Measurements from ENCODE around the gene TP53RK.

DNA sequence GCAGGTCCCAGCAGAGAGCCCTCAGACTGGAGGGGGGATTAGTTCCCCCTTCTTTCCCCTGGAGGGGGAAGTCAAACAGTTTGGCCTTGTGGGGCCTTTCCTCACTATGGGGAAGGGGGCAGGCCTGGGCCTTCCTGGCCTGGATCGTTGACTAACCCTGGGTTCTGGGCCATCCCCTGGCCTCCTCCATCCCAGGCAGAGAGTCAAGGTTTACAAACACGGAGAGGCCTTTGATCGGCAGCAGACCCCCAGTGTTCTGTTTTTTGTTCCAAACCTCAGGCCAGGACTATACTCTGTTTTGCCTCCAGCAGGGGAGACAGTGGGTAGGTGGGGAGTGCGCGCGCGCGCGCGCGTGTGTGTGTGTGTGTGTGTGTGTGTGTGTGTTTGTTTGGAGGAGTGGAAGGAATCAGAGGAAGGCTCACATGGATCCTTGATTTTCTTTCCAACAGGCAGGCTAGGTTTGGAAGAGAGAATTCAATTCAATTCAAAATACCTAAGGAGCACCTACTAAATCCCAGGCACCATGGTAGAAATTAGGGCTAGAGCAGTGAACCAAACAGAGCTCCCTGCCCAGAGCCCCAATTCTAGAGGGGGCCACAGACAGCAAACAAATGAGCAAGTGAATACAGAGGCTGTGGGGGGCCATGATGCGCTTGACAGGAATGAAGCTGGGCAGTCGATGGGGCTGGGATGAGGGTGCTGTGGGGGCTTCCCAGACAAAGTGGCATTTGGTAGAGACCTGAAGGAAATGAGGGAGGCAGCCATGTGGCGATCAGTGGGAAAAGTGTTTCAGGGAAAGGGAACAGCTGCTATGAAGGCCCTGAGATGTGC lies 14.8 kb downstream of the TP53RK start:
- TF ChIP-seq, protein P1, sequence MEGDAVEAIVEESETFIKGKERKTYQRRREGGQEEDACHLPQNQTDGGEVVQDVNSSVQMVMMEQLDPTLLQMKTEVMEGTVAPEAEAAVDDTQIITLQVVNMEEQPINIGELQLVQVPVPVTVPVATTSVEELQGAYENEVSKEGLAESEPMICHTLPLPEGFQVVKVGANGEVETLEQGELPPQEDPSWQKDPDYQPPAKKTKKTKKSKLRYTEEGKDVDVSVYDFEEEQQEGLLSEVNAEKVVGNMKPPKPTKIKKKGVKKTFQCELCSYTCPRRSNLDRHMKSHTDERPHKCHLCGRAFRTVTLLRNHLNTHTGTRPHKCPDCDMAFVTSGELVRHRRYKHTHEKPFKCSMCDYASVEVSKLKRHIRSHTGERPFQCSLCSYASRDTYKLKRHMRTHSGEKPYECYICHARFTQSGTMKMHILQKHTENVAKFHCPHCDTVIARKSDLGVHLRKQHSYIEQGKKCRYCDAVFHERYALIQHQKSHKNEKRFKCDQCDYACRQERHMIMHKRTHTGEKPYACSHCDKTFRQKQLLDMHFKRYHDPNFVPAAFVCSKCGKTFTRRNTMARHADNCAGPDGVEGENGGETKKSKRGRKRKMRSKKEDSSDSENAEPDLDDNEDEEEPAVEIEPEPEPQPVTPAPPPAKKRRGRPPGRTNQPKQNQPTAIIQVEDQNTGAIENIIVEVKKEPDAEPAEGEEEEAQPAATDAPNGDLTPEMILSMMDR (IDR thresholded peaks at IDR 0.05; ENCODE audit: insufficient read depth, low read length), result no peak
- TF ChIP-seq, protein P2, sequence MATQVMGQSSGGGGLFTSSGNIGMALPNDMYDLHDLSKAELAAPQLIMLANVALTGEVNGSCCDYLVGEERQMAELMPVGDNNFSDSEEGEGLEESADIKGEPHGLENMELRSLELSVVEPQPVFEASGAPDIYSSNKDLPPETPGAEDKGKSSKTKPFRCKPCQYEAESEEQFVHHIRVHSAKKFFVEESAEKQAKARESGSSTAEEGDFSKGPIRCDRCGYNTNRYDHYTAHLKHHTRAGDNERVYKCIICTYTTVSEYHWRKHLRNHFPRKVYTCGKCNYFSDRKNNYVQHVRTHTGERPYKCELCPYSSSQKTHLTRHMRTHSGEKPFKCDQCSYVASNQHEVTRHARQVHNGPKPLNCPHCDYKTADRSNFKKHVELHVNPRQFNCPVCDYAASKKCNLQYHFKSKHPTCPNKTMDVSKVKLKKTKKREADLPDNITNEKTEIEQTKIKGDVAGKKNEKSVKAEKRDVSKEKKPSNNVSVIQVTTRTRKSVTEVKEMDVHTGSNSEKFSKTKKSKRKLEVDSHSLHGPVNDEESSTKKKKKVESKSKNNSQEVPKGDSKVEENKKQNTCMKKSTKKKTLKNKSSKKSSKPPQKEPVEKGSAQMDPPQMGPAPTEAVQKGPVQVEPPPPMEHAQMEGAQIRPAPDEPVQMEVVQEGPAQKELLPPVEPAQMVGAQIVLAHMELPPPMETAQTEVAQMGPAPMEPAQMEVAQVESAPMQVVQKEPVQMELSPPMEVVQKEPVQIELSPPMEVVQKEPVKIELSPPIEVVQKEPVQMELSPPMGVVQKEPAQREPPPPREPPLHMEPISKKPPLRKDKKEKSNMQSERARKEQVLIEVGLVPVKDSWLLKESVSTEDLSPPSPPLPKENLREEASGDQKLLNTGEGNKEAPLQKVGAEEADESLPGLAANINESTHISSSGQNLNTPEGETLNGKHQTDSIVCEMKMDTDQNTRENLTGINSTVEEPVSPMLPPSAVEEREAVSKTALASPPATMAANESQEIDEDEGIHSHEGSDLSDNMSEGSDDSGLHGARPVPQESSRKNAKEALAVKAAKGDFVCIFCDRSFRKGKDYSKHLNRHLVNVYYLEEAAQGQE (IDR thresholded peaks at IDR 0.05; ENCODE audit: insufficient replicate concordance, low read depth), result no peak
